Measurements from ENCODE around the gene GPR137. TPM values are rescaled to one million over a fixed set of nuclear protein-coding genes. Genes with fewer than 3 reads are reported as not detected.

The GPR137 gene
- total RNA-seq, 1 donor from 2014 or later = 71.4 TPM

GRCh38 chr11:64252003-64252872 is 33.4 kb upstream of the GPR137 start:
- Mint-ChIP-seq H3K27ac (ENCODE audit: unreplicated experiment) (peak overlapping the region; percentile 64), H3K9me3 (ENCODE audit: unreplicated experiment) (no peaks in the 10 kb centered on the region), H3K4me3 (ENCODE audit: unreplicated experiment) (peak overlapping the region; percentile 86), H3K36me3 (ENCODE audit: unreplicated experiment) (no peaks in the 10 kb centered on the region), H3K4me1 (ENCODE audit: unreplicated experiment) (peaks cover 26% of the 10 kb centered on the region), H3K27me3 (ENCODE audit: unreplicated experiment) (no peaks in the 10 kb centered on the region)
- TF ChIP-seq CTCF (IDR thresholded peaks at IDR 0.05) = peak; percentile 14
- no peak for DNase-seq (ENCODE audit: extremely low spot score, unreplicated experiment)

DNA sequence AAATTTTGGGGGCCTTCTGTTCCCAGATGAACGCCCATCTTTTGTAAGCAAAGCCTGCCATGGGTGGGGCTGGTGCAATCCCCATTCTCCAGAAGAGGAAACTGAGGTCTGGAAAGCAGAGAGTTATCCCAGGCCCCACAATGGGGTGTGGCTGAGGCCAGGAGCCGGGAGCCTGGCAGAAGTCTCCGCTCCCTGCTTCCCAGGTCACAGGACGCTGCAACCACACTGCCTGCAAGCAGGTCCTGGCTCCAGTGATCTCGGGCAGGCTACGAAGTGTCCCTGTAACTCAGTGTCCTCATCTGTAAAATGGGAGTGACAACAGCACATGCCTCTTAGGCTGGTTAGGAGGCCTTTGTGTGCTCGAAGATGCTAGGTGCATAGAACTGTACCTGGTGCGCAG is 32.6 kb upstream of the GPR137 start:
- peaks cover 22% of the 10 kb centered on the region for H3K4me1 Mint-ChIP-seq (ENCODE audit: unreplicated experiment)

DNA sequence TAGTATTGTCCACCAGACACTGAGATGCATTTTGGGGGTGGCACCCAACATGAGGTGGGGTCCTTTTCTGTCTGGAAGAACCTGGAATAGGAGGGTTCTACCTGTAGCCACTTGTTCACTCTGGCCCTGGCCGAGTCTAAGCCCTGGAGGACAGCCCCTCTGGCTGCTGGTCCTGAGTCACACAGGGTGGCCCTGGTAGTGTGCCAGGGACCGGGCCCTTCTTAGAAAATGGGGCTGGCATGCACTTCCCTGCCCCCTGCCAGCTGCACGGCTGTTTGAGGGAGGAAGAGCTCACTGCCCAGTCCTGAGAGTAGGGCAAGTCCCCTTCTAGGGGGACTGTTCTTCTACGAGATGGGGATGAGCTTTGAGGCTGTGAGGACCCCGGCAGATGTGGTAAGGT is 32.2 kb upstream of the GPR137 start:
- peak overlapping the region; percentile 34 for H3K27ac Mint-ChIP-seq (ENCODE audit: unreplicated experiment)
- DNase-seq (ENCODE audit: extremely low spot score, unreplicated experiment) = no peak
- peak overlapping the region; percentile 53 for H3K4me3 Mint-ChIP-seq (ENCODE audit: unreplicated experiment)
- no peaks in the 10 kb centered on the region for H3K27me3 Mint-ChIP-seq (ENCODE audit: unreplicated experiment)
- H3K9me3 Mint-ChIP-seq (ENCODE audit: unreplicated experiment) = no peaks in the 10 kb centered on the region
- no peak for TF ChIP-seq CTCF (IDR thresholded peaks at IDR 0.05)
- no peaks in the 10 kb centered on the region for H3K36me3 Mint-ChIP-seq (ENCODE audit: unreplicated experiment)
- peaks cover 22% of the 10 kb centered on the region for H3K4me1 Mint-ChIP-seq (ENCODE audit: unreplicated experiment)

More for the DNA sequence above, 32.6 kb upstream of the GPR137 start:
- Mint-ChIP-seq H3K27me3 (ENCODE audit: unreplicated experiment) (no peaks in the 10 kb centered on the region), H3K36me3 (ENCODE audit: unreplicated experiment) (no peaks in the 10 kb centered on the region), H3K4me3 (ENCODE audit: unreplicated experiment) (peak overlapping the region; percentile 53), H3K9me3 (ENCODE audit: unreplicated experiment) (no peaks in the 10 kb centered on the region), H3K27ac (ENCODE audit: unreplicated experiment) (peak overlapping the region; percentile 34)
- no peak for TF ChIP-seq CTCF (IDR thresholded peaks at IDR 0.05)
- no peak for DNase-seq (ENCODE audit: extremely low spot score, unreplicated experiment)

GRCh38 chr11:64254326-64254725 is 31.3 kb upstream of the GPR137 start:
- Mint-ChIP-seq H3K27ac (ENCODE audit: unreplicated experiment) (peak overlapping the region; percentile 34), H3K4me3 (ENCODE audit: unreplicated experiment) (no peak overlapping the region), H3K4me1 (ENCODE audit: unreplicated experiment) (peaks cover 22% of the 10 kb centered on the region), H3K9me3 (ENCODE audit: unreplicated experiment) (no peaks in the 10 kb centered on the region), H3K36me3 (ENCODE audit: unreplicated experiment) (peaks cover under 1% of the 10 kb centered on the region), H3K27me3 (ENCODE audit: unreplicated experiment) (no peaks in the 10 kb centered on the region)
- no peak for TF ChIP-seq CTCF (IDR thresholded peaks at IDR 0.05)
- DNase-seq (ENCODE audit: extremely low spot score, unreplicated experiment) = no peak
